ENCODE measurements around the gene MCRIP2.
A peak's percentile ranks its signal among the peaks of the same experiment; 100 is the strongest.

The MCRIP2 gene

GRCh38 chr16:617855-618254 is 23.8 kb upstream of the MCRIP2 start:
- DNase-seq, result no peak

DNA sequence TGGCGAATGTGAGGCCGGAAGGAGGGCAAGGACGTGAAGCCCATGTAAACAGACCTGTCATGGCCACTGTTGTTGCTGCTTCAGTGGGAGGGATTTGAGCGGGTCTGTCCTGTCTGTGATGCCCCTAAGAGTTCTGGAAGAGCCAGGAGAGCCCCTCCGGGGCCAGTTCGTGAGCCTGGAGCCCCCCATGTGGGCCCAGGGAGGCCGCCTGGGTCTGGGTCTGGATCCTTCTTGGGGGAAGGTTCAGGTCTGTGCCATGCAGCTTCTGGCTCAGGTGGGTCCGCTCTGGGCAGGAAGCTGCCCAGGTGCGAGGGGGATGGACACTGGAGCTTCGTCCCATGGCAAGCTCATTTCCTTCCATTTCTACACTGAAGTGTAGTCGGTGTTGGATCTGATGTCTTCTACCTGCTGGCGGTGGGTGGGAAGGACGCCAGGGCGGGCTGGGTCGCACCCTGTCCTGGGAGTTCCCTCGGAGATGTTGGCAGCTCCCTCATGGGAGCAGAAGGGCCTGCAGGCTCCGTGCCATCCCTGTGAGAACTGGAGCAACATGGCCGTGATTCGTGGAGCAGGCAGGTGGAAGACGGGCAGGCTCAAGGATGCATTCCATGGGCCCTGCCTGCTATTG is 22.0 kb upstream of the MCRIP2 start:
- DNase-seq, result no peak

DNA sequence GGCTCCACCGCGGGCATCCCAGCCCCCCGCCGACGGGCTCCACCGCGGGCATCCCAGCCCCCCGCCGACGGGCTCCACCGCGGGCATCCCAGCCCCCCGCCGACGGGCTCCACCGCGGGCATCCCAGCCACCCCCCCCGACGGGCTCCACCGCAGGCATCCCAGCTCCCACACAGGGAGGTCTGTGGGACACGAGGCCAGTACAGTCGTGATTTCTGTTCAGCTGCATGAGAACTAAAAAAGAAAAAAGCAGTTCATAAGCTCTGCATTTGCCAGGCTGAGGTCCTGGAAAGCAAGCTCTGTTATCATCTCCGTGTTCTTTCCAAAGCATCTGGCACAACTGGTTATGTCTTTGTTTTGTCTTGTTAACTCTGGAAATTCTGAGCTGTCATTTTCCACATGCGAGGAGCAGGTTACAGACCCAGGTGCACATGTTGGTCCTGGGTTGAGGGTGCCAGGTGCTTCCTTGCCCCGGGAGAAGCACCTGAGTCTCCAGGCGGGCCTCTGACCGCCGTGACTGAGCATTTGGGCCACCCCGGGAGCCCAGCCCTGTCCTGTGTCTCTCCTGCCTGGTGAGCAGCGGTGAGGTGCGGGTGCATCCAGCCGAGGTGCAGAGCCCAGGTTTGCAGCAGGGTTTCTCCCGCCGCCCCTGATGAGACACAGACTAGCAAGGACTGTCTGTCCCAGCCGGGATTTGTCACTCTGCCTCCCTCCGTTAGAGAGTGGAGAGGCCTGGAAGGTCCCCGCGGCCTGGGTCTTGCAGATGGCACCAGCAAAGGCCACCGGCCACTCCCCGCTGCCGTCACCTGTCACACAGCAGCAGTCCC is 20.7 kb upstream of the MCRIP2 start:
- no peak for DNase-seq

- no peak for DNase-seq
Measured at GRCh38 chr16:621526-622105, 20.0 kb upstream of the MCRIP2 start.

DNA sequence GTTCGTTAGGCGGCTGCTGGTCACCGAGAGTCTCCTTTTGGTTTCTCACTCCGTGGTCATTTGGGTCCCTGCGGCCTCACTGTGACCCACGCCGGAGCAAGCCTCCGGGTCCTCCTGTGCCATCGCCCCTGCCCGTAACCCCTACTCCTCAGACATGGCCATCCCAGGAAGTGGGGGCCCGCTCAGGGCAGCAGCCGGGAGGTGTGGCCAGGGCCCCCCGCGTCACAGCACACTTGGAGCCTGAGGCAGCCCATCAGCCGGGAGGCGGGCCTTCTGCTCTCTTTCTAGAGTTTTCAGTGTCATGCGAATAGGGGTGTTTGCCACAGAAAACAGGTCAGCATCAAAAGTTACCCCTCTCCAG is 18.7 kb upstream of the MCRIP2 start:
- no peak for DNase-seq

DNA sequence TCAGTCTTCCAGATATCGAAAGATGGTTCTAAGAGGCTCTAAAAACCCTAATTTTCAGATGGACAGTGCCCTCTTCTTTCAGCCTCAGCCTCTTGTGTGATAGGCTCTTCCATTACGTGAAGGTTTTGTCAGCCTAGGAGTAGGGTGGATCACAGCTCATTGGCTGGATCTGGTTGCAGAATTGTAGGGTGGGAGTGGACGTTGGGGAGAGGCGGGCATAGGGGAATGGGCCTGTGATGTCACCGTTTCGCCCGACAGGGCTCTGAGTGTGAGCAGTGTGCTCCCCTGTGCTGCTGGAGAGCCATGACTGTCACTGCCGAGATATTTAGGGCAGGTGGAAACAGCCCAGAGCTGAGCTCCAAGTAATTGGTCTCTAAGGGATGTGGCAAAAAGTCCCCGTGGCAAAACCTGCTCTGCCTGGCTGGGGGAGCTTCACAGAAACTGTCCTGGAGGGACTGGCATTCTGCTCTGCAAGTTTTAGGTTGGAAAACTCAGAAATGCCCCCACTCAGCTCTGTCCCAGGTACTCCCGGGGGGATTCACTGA is 17.0 kb upstream of the MCRIP2 start:
- DNase-seq, result no peak

DNA sequence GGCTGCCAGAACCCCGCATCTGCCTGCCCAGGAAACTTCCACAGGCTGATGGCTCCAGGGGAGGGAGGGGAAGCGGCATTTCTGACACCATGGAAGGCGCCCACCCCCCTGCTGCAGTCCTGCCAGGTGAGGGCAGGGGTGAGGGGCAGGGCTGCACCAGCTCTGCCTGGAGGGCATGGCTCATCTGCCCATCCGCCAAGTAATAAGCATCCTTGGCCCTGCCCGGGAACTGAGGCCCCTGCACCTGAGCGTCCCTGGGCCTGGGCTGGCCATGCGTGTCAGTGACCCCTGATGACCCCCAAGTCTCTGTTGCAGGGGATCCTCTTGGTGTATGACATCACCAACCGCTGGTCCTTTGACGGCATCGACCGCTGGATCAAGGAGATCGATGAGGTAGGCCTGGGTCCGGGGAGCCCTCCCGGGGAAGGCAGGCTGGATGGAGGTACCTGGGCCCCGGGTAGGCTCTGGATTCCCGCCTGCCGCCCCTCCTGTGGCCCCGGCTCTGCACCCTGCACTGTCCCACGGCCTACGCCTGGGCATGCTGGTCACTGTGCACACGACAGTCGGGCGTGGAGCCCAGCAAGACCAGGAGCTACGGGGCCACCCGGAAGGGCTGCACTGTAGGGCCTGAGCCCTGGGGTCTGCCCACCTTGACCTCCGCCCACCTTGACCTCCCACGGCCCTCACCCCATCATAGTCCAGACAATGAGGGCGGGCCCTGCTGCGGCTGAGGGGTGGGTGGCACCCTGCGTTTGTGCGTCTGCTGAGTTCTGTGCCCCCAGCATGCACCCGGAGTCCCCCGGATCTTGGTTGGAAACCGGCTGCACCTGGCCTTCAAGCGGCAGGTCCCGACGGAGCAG is 16.3 kb upstream of the MCRIP2 start:
- DNase-seq, result no peak

GRCh38 chr16:625977-626765 is 15.5 kb upstream of the MCRIP2 start:
- DNase-seq, result no peak

- no peak for DNase-seq
Measured at GRCh38 chr16:626787-627453, 14.7 kb upstream of the MCRIP2 start.

- no peak for DNase-seq
Measured at GRCh38 chr16:627454-628239, 14.0 kb upstream of the MCRIP2 start.

GRCh38 chr16:628321-629061 is 13.1 kb upstream of the MCRIP2 start:
- no peak for DNase-seq

DNA sequence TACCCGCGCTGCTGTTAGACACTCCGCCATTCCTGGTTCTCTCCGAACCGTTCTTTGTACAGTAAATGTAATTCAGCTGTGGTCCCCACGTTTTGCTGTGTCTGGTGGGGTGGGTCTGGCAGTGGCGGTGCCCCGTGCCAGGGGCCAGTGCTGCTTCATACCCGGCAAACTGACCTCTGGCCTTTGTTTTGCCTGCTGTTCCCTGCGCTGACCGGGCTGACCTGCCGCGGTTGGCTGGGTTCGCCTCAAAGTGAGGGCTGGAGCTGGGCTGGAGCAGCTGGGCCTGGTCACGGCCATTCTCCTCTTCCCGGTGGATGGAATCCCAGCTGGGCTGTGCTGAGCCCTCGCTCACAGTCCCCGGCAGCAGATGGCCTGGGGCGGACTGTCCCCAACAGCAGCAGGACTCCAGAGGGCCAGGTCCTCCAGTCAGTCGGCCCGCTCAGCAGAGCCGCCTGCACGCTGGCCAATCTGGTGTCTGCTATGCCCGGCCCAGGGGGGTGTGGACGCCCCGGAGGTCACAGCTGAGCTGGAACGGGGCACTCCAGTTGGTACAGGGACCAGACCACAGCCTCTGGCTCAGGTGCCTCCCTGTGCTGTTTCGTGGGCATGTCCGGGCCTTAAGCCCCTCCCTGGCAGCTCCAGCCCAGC is 12.3 kb upstream of the MCRIP2 start:
- no peak for DNase-seq

DNA sequence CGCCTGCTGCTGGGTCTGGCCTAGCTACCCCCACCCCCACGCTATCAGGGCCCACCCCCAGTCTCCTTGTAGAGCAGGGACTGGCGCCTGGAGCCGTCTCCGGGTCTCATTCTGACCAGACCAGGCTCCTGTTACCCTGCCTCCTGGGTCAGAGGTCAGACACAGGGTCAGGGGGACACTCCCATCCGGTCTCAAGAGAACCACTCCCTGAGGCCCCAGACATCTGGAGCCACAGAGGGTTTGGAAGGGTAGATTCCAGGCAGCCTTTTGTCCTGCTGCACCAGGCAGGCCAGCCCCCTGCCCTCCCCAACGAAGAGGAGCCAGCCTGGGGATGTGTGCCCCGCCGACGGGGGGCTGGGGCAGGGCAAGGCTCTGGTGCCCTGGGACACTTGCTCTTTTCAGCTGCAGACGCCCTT is 11.8 kb upstream of the MCRIP2 start:
- DNase-seq, result no peak

GRCh38 chr16:630249-630814 is 11.3 kb upstream of the MCRIP2 start:
- no peak for DNase-seq

GRCh38 chr16:630815-631405 is 10.7 kb upstream of the MCRIP2 start, which contains the start of gene WFIKKN1:
WFIKKN1 (plus strand) TSS chr16:630985; CDS start chr16:631254, 269 bp downstream.
- DNase-seq, result no peak

GRCh38 chr16:631808-632358 is 9.7 kb upstream of the MCRIP2 start:
- no peak for DNase-seq

DNA sequence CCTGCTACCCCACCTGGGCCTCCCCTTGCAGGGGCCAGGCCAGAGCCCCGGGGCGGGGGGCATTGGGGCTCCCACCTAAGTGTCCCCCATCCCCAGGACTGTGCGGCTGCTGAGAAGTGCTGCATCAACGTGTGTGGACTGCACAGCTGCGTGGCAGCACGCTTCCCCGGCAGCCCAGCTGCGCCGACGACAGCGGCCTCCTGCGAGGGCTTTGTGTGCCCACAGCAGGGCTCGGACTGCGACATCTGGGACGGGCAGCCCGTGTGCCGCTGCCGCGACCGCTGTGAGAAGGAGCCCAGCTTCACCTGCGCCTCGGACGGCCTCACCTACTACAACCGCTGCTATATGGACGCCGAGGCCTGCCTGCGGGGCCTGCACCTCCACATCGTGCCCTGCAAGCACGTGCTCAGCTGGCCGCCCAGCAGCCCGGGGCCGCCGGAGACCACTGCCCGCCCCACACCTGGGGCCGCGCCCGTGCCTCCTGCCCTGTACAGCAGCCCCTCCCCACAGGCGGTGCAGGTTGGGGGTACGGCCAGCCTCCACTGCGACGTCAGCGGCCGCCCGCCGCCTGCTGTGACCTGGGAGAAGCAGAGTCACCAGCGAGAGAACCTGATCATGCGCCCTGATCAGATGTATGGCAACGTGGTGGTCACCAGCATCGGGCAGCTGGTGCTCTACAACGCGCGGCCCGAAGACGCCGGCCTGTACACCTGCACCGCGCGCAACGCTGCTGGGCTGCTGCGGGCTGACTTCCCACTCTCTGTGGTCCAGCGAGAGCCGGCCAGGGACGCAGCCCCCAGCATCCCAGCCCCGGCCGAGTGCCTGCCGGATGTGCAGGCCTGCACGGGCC is 8.9 kb upstream of the MCRIP2 start:
- DNase-seq, result peak in 1 of 2 experiments; percentile 13
